Pulmonary artery endothelial cell (primary cell): ENCODE data around the gene ZNRF1. TPM values are rescaled to one million over a fixed set of nuclear protein-coding genes. Genes with fewer than 3 reads are reported as not detected.
A peak's percentile ranks its signal among the peaks of the same experiment; 100 is the strongest.
"Not testable (repeated sequence)": the region's sequence is repeated elsewhere in the genome, so short reads cannot be mapped to it uniquely, and the experiment has no call there.

Experiments
- DNase-seq: peaks from one replicate; pipeline ENCODE4 v3.0.0-alpha.2; 2011; ENCODE audit warnings: low read depth, low spot score
- total RNA-seq: library from RNA; depleted of rRNA; stranded (reverse); fragments of >200 nt; gene quantifications from 2 replicates; pipeline ENCODE4 v1.2.3, GENCODE V29; 2014

ZNRF1 gene
- total RNA-seq, result 16.9 and 21.9 TPM in 2 replicates

- no peak for DNase-seq
These were observed at the start of gene ZNRF1 for GRCh38 chr16:74998481-74999218. Gene ZNRF1 (plus strand): TSS chr16:74999024. CDS start chr16:74999672, 648 bp downstream.

GRCh38 chr16:74949309-74949708 is 49.5 kb upstream of the ZNRF1 start:
- no peak for DNase-seq

GRCh38 chr16:74950511-74950910 is 48.3 kb upstream of the ZNRF1 start:
- no peak for DNase-seq

DNA sequence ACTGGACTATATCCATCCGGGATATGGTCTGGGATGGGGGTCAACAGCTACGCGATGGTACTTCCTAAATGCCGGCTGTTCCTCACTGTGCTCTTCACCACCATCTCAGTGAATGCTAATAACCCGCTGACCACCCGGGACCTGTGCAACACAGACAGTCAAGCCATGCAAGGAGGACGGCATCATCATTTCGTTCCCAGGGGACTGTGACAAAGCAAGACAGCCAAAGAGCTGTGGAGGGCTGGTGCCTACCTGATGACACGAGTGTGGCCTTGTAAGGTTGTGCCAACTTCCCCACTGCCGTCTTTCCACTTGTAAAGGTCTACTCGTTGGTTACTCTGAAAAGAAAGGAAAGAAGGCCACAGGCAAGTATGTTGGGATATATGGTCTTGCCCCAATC is 47.6 kb upstream of the ZNRF1 start:
- DNase-seq, result no peak

DNA sequence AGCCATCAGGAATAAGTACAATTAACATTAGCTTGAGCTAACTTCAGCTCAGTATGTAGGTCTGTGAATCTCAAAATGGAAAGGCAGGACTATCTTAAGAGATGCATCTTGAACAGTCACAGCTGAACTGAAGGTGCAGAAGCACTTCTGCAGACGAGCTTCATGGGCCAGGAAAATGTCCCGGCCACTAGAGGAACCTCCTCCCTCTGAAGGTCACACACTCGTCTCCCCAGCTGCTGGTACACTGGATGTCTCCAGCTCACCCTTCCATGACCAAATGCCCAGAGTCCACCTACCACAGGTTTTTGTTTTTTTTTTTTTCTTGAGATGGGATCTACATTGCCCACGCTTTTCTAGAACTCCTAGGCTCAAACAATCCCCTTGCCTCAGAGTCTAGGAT is 47.1 kb upstream of the ZNRF1 start:
- no peak for DNase-seq

DNA sequence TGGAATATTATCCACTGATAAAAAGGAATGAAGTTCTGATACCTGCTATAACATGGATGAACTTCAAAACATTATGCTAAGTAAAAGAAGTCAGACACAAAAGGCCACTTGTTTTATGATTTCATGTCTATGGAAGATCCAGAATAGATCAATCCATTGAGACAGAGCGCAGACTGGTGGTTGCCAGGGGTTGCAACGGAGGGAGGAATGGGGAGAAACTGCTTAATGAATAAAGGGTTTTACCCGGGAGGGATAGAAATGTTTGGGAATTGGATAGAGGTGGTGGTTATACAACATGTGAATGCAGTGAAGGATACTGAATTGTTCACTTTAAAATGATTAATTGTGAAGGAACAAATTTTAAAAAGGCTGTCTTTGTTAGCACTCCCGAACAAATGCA is 44.1 kb upstream of the ZNRF1 start:
- DNase-seq, result no peak

- no peak for DNase-seq
These were observed 25.5 kb upstream of the ZNRF1 start for GRCh38 chr16:74973304-74973703.

- DNase-seq, result no peak
These were observed 23.2 kb upstream of the ZNRF1 start for GRCh38 chr16:74975591-74975990.

GRCh38 chr16:74982256-74982655 is 16.6 kb upstream of the ZNRF1 start:
- no peak for DNase-seq

DNA sequence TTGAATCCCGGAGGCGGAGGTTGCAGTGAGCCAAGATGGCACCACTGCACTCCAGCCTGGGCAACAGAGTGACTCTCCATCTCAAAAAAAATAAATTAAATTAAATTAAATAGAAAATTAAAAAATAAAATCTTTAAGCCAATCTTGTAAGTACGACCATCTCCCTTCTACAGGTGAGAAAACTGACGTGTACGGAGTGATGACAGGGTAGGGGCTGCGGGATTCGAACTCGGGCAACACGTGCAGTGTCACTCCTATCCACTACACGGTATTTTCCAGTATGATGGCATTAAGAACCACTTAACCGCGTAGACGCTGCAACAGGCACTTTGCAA is 14.7 kb upstream of the ZNRF1 start:
- DNase-seq, result no peak

DNA sequence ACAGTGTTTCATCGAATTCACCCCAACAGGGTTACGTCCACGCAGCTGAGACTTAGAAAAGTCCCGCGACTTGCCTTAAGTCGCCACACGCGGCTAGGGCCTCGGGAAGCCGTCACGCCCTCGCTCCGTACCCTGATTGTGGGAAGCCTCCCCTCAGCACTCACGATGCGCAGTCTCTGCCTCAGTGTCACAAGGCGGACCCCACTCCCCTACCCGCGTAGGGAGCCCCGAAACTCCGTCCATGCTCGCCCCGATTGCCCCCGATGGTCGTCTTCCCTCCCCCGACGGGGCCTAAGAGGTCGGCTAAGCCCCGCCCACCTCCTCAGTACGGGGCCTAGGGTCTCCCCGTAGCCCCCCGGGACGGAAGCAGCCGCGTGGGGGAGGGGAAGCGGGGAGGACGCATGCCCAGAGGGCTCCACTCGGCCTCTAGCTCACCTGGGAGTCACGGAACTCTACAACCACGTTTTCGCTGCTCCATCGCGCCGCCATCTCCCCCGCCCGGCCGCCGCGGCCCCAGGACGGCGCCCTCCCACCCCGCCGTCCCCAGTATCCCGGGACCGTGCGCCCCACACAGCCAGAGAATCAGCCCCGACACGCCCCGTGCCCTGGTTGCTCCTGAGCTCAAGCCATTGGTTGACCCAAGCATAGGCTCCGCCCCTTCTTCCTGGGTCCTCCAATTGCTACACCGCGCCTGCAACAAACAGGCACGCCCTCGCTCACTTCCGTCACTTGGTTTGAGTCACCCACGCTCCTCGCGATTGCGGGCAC is 14.1 kb upstream of the ZNRF1 start, which contains the start of gene WDR59:
TSS of gene WDR59 (minus strand) at position 595 of the 768 bp plus-strand sequence. CDS start at position 489, 106 bp downstream.
- DNase-seq, result peak; percentile 97

DNA sequence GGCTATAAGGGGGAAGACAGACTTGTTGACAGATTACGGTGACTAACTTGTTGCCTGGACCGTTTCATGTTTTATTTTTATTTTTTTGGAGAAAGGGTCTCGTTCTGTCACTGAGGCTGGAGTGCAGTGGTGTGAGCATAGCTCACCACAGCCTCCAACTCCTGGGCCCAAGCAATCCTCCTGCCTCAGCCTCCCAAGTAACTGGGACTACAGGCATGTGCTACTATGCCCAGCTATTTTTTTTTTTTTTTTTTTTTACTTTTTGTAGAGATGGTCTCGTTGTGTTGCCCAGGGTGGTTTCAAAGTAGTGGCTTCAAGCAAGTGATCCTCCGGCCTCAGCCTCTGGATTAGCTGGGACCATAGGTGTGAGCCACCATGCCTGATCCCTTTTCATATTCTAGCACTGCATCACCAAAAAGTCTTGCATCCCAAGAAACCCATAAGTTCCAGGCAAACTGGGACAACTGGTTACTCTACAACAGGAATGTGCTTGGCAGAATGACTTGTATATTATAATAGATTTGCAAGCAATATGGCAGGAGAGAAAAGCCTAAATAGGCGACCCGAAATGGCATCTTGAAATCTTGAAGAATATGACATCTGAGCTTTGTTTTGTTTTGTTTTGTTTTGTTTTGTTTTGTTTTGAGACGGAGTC is 11.7 kb upstream of the ZNRF1 start:
- no peak for DNase-seq

- not testable (repeated sequence) for DNase-seq
These were observed 9.0 kb upstream of the ZNRF1 start for GRCh38 chr16:74989864-74990263.

GRCh38 chr16:74990832-74991231 is 8.0 kb upstream of the ZNRF1 start:
- no peak for DNase-seq

- no peak for DNase-seq
These were observed 7.6 kb upstream of the ZNRF1 start for GRCh38 chr16:74991268-74991592.

- DNase-seq, result no peak
These were observed 7.0 kb upstream of the ZNRF1 start for GRCh38 chr16:74991593-74992403.

DNA sequence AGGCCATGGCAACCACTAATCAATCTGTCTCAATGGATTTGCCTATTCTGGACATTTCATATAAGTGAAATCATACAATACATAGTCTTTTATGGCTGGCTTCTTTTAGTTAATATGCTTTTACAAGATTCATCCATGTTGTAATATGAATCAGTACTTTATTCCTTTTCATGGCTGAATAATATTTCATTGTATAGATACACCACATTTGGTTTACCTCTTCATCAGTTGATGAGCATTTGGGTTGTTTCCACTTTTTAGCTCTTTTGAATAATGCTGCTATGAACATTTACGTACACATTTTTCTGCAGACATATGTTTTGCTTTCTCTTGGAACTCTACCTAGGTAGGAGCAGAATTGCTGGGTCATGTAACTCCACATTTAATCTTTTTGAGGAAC is 2.8 kb upstream of the ZNRF1 start:
- no peak for DNase-seq

- DNase-seq, result no peak
These were observed 1.8 kb upstream of the ZNRF1 start for GRCh38 chr16:74997042-74997491.

- no peak for DNase-seq
These were observed 390 bp downstream of the ZNRF1 start for GRCh38 chr16:74999219-74999608.

DNA sequence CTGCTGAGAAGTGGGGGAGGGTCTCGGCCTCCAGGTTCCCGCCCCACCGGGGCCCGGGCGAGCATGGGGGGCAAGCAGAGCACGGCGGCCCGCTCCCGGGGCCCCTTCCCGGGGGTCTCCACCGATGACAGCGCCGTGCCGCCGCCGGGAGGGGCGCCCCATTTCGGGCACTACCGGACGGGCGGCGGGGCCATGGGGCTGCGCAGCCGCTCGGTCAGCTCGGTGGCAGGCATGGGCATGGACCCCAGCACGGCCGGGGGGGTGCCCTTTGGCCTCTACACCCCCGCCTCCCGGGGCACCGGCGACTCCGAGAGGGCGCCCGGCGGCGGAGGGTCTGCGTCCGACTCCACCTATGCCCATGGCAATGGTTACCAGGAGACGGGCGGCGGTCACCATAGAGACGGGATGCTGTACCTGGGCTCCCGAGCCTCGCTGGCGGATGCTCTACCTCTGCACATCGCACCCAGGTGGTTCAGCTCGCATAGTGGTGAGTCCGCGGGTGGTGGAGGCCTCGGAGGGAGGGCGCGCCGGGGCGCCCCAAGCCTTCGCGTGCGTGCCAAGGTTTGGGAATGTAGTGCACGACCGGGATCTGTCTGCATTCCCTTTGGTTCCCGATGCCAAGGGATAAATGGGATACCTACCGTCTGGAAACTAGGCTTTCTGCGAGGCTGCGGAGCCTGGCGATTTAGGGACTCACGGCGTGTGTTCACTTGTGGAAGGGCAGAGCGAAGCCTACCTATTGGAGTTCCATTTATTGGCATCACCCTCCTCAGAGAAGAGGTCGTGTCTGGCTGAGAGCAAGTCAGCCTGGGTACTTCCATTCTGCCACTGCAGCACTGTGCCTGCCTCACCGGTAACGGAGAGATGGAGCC is 1.0 kb downstream of the ZNRF1 start:
- DNase-seq, result no peak
